Kidney capillary endothelial cell (primary cell): ENCODE measurements around the gene SPDYC.

Experiments used
- DNase-seq: peaks from one replicate; pipeline ENCODE4 v3.0.0-alpha.2; 2018; ENCODE audit warnings: low spot score

The SPDYC gene

GRCh38 chr11:65206901-65207300 is 36.9 kb downstream of the SPDYC start:
- DNase-seq: no peak

GRCh38 chr11:65207918-65208784 is 38.1 kb downstream of the SPDYC start:
- no peak for DNase-seq

GRCh38 chr11:65208785-65209710 is 39.0 kb downstream of the SPDYC start:
- no peak for DNase-seq

GRCh38 chr11:65209711-65210360 is 39.8 kb downstream of the SPDYC start:
- no peak for DNase-seq

- DNase-seq: no peak
Observed at GRCh38 chr11:65210361-65210731, 40.3 kb downstream of the SPDYC start.

- DNase-seq: no peak
Observed at GRCh38 chr11:65210748-65211147, 40.7 kb downstream of the SPDYC start.

- no peak for DNase-seq
Observed at GRCh38 chr11:65211293-65212105, 41.5 kb downstream of the SPDYC start.

GRCh38 chr11:65212226-65212801 is 42.3 kb downstream of the SPDYC start:
- DNase-seq: no peak

- no peak for DNase-seq
Observed at GRCh38 chr11:65213322-65214211, 43.5 kb downstream of the SPDYC start.

- no peak for DNase-seq
Observed at GRCh38 chr11:65214212-65214845, 44.3 kb downstream of the SPDYC start.

- DNase-seq: no peak
Observed at GRCh38 chr11:65215441-65216076, 45.5 kb downstream of the SPDYC start.

- no peak for DNase-seq
Observed at GRCh38 chr11:65216830-65217229, 46.8 kb downstream of the SPDYC start.

GRCh38 chr11:65217441-65218423 is 47.7 kb downstream of the SPDYC start:
- DNase-seq: no peak

- DNase-seq: no peak
Observed at GRCh38 chr11:65218446-65218845, 48.4 kb downstream of the SPDYC start.

- no peak for DNase-seq
Observed at GRCh38 chr11:65219930-65220213, 49.8 kb downstream of the SPDYC start.

GRCh38 chr11:65221026-65221425 is 51.0 kb downstream of the SPDYC start:
- DNase-seq: no peak
